ENCODE measurements around the gene DCLK1. TPM values are rescaled to one million over a fixed set of nuclear protein-coding genes. Genes with fewer than 3 reads are reported as not detected.

DCLK1 gene
- total RNA-seq, 1 donor from 2014 or later = 2.9 TPM

GRCh38 chr13:35964863-35965180 is 166.4 kb downstream of the DCLK1 start:
- H3K27me3 ChIP-seq (ENCODE audit: control insufficient read depth, insufficient read depth, low read length) = no peaks in the 10 kb centered on the region
- H3K36me3 ChIP-seq (ENCODE audit: control insufficient read depth, insufficient read depth, low read length) = no peaks in the 10 kb centered on the region
- H3K4me3 ChIP-seq (ENCODE audit: low read depth, low read length) = no peak overlapping the region
- DNase-seq (ENCODE audit: low read depth) = no peak
- TF ChIP-seq CTCF (IDR thresholded peaks at IDR 0.05; ENCODE audit: insufficient read depth, low read length, poor library complexity, severe bottlenecking) = no peak

- H3K36me3 ChIP-seq (ENCODE audit: control insufficient read depth, insufficient read depth, low read length) = no peaks in the 10 kb centered on the region
- H3K27me3 ChIP-seq (ENCODE audit: control insufficient read depth, insufficient read depth, low read length) = no peaks in the 10 kb centered on the region
- H3K4me3 ChIP-seq (ENCODE audit: low read depth, low read length) = no peak overlapping the region
- TF ChIP-seq CTCF (IDR thresholded peaks at IDR 0.05; ENCODE audit: insufficient read depth, low read length, poor library complexity, severe bottlenecking) = no peak
- no peak for DNase-seq (ENCODE audit: low read depth)
Observed at GRCh38 chr13:35964011-35964862, 166.9 kb downstream of the DCLK1 start.

- no peak for TF ChIP-seq CTCF (IDR thresholded peaks at IDR 0.05; ENCODE audit: insufficient read depth, low read length, poor library complexity, severe bottlenecking)
- Histone ChIP-seq H3K4me3 (ENCODE audit: low read depth, low read length) (no peak overlapping the region), H3K27me3 (ENCODE audit: control insufficient read depth, insufficient read depth, low read length) (no peaks in the 10 kb centered on the region), H3K36me3 (ENCODE audit: control insufficient read depth, insufficient read depth, low read length) (no peaks in the 10 kb centered on the region)
- no peak for DNase-seq (ENCODE audit: low read depth)
Observed at GRCh38 chr13:35961461-35962220, 169.5 kb downstream of the DCLK1 start.

GRCh38 chr13:35961002-35961401 is 170.2 kb downstream of the DCLK1 start:
- no peak for TF ChIP-seq CTCF (IDR thresholded peaks at IDR 0.05; ENCODE audit: insufficient read depth, low read length, poor library complexity, severe bottlenecking)
- no peaks in the 10 kb centered on the region for H3K36me3 ChIP-seq (ENCODE audit: control insufficient read depth, insufficient read depth, low read length)
- no peak for DNase-seq (ENCODE audit: low read depth)
- no peaks in the 10 kb centered on the region for H3K27me3 ChIP-seq (ENCODE audit: control insufficient read depth, insufficient read depth, low read length)
- H3K4me3 ChIP-seq (ENCODE audit: low read depth, low read length) = no peak overlapping the region

- no peak for DNase-seq (ENCODE audit: low read depth)
- no peaks in the 10 kb centered on the region for H3K36me3 ChIP-seq (ENCODE audit: control insufficient read depth, insufficient read depth, low read length)
- TF ChIP-seq CTCF (IDR thresholded peaks at IDR 0.05; ENCODE audit: insufficient read depth, low read length, poor library complexity, severe bottlenecking) = no peak
- no peak overlapping the region for H3K4me3 ChIP-seq (ENCODE audit: low read depth, low read length)
- H3K27me3 ChIP-seq (ENCODE audit: control insufficient read depth, insufficient read depth, low read length) = no peaks in the 10 kb centered on the region
Observed at GRCh38 chr13:35957996-35958395, 173.2 kb downstream of the DCLK1 start.
